Ishikawa (cell line): ENCODE data around the gene MCL1.

ENCODE experiments used
- CEBPB ChIP-seq: IDR thresholded peaks from 2 replicates; pipeline ENCODE4 v1.6.1; 2012
- CREB1 ChIP-seq: IDR thresholded peaks from 2 replicates; pipeline ENCODE4 v1.6.1; 2012; ENCODE audit warnings: low read depth
- EGR1 ChIP-seq: IDR thresholded peaks from 2 replicates; pipeline ENCODE4 v1.6.1; 2012
- MAX ChIP-seq: IDR thresholded peaks from 2 replicates; pipeline ENCODE4 v1.6.1; 2012
- RAD21 ChIP-seq: IDR thresholded peaks from 2 replicates; pipeline ENCODE4 v1.6.1; 2012; ENCODE audit warnings: low read depth
- REST ChIP-seq: IDR thresholded peaks from 2 replicates; pipeline ENCODE4 v1.6.1; 2012; ENCODE audit warnings: low read depth, mild to moderate bottlenecking
- TEAD4 ChIP-seq: IDR thresholded peaks from 2 replicates; pipeline ENCODE4 v1.6.1; 2012
- YY1 ChIP-seq: IDR thresholded peaks from 2 replicates; pipeline ENCODE4 v1.6.1; 2012; ENCODE audit warnings: low read depth
- TF ChIP-seq, protein P1 (sequence below): IDR thresholded peaks from 2 replicates; pipeline ENCODE4 v1.6.1; 2012

DNA sequence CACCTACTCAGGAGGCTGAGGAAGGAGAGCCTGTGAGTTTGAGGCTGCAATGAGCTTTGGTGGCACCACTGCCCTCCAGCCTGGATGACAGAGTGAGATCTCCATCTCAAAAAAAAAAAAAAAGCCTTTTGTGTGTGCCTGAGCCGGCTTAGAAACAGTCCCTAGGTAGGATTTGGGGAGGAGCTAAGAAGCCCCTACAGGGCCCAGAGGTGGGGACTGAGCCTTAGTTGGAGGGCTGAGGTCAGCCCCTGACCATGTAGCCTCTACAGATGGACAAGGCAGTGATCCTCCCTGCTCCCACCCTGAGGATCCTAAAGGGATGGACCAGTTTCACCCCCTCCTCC lies 27.7 kb downstream of the MCL1 start:
- TF ChIP-seq REST (no peak), RAD21 (no peak), CEBPB (no peak), EGR1 (no peak), YY1 (no peak), CREB1 (no peak), MAX (no peak), TEAD4 (no peak)
- TF ChIP-seq, protein P1, sequence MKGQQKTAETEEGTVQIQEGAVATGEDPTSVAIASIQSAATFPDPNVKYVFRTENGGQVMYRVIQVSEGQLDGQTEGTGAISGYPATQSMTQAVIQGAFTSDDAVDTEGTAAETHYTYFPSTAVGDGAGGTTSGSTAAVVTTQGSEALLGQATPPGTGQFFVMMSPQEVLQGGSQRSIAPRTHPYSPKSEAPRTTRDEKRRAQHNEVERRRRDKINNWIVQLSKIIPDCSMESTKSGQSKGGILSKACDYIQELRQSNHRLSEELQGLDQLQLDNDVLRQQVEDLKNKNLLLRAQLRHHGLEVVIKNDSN: no peak
